IPS DF 19.7 (cell line): ENCODE results near the gene CACNG3.

Experiments
- DNase-seq: peaks from one replicate; pipeline ENCODE4 v3.0.0-alpha.2; 2013; ENCODE audit warnings: low read depth, low spot score

The CACNG3 gene

GRCh38 chr16:24396350-24397271 lies 140.5 kb downstream of the CACNG3 start:
- DNase-seq: no peak

GRCh38 chr16:24409045-24409444 lies 152.9 kb downstream of the CACNG3 start:
- no peak for DNase-seq
